Neural cell (in vitro differentiated cells): ENCODE results near the gene DUOX1. TPM values are rescaled to one million over a fixed set of nuclear protein-coding genes. Genes with fewer than 3 reads are reported as not detected.

ENCODE experiments used
- H2AFZ ChIP-seq: fragments of 200-600, 300-800 bp; sonication (generic), shearing (Covaris generic); 2 replicates; pipeline ENCODE4 v1.6.0; 2014; ENCODE audit warnings: low read depth, mild to moderate bottlenecking, antibody characterized with exemption, low read length, moderate library complexity
- H3F3A ChIP-seq: fragments of 200-600 bp; shearing (Covaris generic); 2 replicates; pipeline ENCODE4 v1.6.1; 2016; ENCODE audit warnings: mild to moderate bottlenecking, moderate library complexity, mixed read lengths, antibody characterized with exemption, low read length; ENCODE audit not compliant: insufficient read depth, poor library complexity, severe bottlenecking
- H3K27ac ChIP-seq: fragments of 200-600, 300-800 bp; sonication (generic), shearing (Covaris generic); 2 replicates; pipeline ENCODE4 v1.5.1; 2014; ENCODE audit warnings: mild to moderate bottlenecking, low read length, moderate library complexity
- H3K27me3 ChIP-seq: fragments of 300-800, 200-600 bp; sonication (generic), shearing (Covaris generic); 2 replicates; pipeline ENCODE4 v1.6.0; 2014; ENCODE audit warnings: mild to moderate bottlenecking, low read depth, low read length, moderate library complexity; ENCODE audit not compliant: insufficient read depth
- H3K36me3 ChIP-seq: fragments of 300-800, 200-600 bp; sonication (generic), shearing (Covaris generic); 2 replicates; pipeline ENCODE4 v1.5.1; 2014; ENCODE audit warnings: mild to moderate bottlenecking, antibody characterized with exemption, low read length, moderate library complexity; ENCODE audit not compliant: insufficient read depth
- H3K4me2 ChIP-seq: fragments of 300-800, 200-600 bp; sonication (generic), shearing (Covaris generic); 2 replicates; pipeline ENCODE4 v1.6.0; 2014; ENCODE audit warnings: mild to moderate bottlenecking, low read length
- H3K4me3 ChIP-seq: fragments of 300-800, 200-600 bp; sonication (generic), shearing (Covaris generic); 2 replicates; pipeline ENCODE4 v1.5.1; 2014; ENCODE audit warnings: mild to moderate bottlenecking, low read length, moderate library complexity
- H3K79me2 ChIP-seq: fragments of 200-600 bp; shearing (Covaris generic); replicated peaks from 2 replicates; pipeline ENCODE4 v1.6.0; 2014; ENCODE audit warnings: mild to moderate bottlenecking, low read length, moderate library complexity; ENCODE audit not compliant: insufficient read depth
- H3K9ac ChIP-seq: fragments of 300-800, 200-600 bp; sonication (generic), shearing (Covaris generic); 2 replicates; pipeline ENCODE4 v1.6.1; 2016; ENCODE audit warnings: mild to moderate bottlenecking, low read length, mixed read lengths
- H3K9me2 ChIP-seq: fragments of 200-600 bp; shearing (Covaris generic); 2 replicates; pipeline ENCODE4 v1.6.1; 2016; ENCODE audit warnings: mild to moderate bottlenecking, low read length, mixed read lengths; ENCODE audit not compliant: insufficient read depth
- H3K9me3 ChIP-seq: fragments of 200-600, 300-800 bp; sonication (generic), shearing (Covaris generic); 2 replicates; pipeline ENCODE4 v1.6.1; 2016; ENCODE audit warnings: mild to moderate bottlenecking, mixed run types, low read length, moderate library complexity, mixed read lengths
- H4K20me1 ChIP-seq: fragments of 200-600 bp; shearing (Covaris generic); 2 replicates; pipeline ENCODE4 v1.6.1; 2016; ENCODE audit warnings: mild to moderate bottlenecking, mixed run types; ENCODE audit not compliant: insufficient read depth
- EP300 ChIP-seq: fragments of 450-650 bp; conservative IDR thresholded peaks from 2 replicates; pipeline ENCODE4 v1.6.1; 2014; ENCODE audit warnings: antibody characterized with exemption, mild to moderate bottlenecking, moderate library complexity; ENCODE audit not compliant: poor library complexity, severe bottlenecking
- EZH2 ChIP-seq: fragments of 200-600, 300-800 bp; shearing (Covaris generic), sonication (generic); IDR thresholded peaks from 2 replicates; pipeline ENCODE4 v1.6.1; 2014; ENCODE audit warnings: antibody characterized with exemption, low read length, borderline replicate concordance, mild to moderate bottlenecking; ENCODE audit not compliant: insufficient read depth, poor library complexity, severe bottlenecking
- MXI1 ChIP-seq: fragments of 450-650 bp; conservative IDR thresholded peaks from 2 replicates; pipeline ENCODE4 v1.6.1; 2014; ENCODE audit warnings: antibody characterized with exemption, mild to moderate bottlenecking; ENCODE audit not compliant: poor library complexity, severe bottlenecking
- POLR2AphosphoS5 ChIP-seq: IDR thresholded peaks from 2 replicates; pipeline ENCODE4 v1.6.1; 2012
- RAD21 ChIP-seq: fragments of 450-650 bp; conservative IDR thresholded peaks from 2 replicates; pipeline ENCODE4 v1.6.1; 2014; ENCODE audit warnings: antibody characterized with exemption, mild to moderate bottlenecking, moderate library complexity
- SMC3 ChIP-seq: fragments of 450-650 bp; conservative IDR thresholded peaks from 2 replicates; pipeline ENCODE4 v1.6.1; 2014; ENCODE audit warnings: antibody characterized with exemption, mild to moderate bottlenecking, moderate library complexity; ENCODE audit not compliant: poor library complexity
- TAF1 ChIP-seq: IDR thresholded peaks from 2 replicates; pipeline ENCODE4 v1.6.1; 2012; ENCODE audit warnings: low read depth
- polyA plus RNA-seq: library from polyadenylated mRNA; depleted of rRNA; stranded (reverse); fragments of >200 nt; gene quantifications from 2 replicates; pipeline ENCODE4 v1.2.3, GENCODE V29; 2014
- TF ChIP-seq, protein P1 (sequence below): fragments of 450-650 bp; IDR thresholded peaks from 2 replicates; pipeline ENCODE4 v1.5.1; 2014; ENCODE audit warnings: antibody characterized with exemption, mild to moderate bottlenecking, moderate library complexity; ENCODE audit not compliant: poor library complexity, severe bottlenecking
- TF ChIP-seq, protein P2 (sequence below): IDR thresholded peaks from 2 replicates; pipeline ENCODE4 v1.6.1; 2012; ENCODE audit warnings: borderline replicate concordance

DUOX1 gene
- polyA plus RNA-seq, 1 donor from 2014 or later = not detected

GRCh38 chr15:45156744-45157455, 27.1 kb downstream of the DUOX1 start:
- no peaks in the 10 kb centered on the region for H3F3A ChIP-seq
- no peak overlapping the region for H3K4me3 ChIP-seq
- no peaks in the 10 kb centered on the region for H3K9me2 ChIP-seq
- H3K79me2 ChIP-seq = no peaks in the 10 kb centered on the region
- no peaks in the 10 kb centered on the region for H4K20me1 ChIP-seq
- H3K9ac ChIP-seq = no peak overlapping the region
- TF ChIP-seq TAF1 = no peak
- TF ChIP-seq RAD21 = no peak
- TF ChIP-seq EZH2 = no peak
- TF ChIP-seq, protein P1, sequence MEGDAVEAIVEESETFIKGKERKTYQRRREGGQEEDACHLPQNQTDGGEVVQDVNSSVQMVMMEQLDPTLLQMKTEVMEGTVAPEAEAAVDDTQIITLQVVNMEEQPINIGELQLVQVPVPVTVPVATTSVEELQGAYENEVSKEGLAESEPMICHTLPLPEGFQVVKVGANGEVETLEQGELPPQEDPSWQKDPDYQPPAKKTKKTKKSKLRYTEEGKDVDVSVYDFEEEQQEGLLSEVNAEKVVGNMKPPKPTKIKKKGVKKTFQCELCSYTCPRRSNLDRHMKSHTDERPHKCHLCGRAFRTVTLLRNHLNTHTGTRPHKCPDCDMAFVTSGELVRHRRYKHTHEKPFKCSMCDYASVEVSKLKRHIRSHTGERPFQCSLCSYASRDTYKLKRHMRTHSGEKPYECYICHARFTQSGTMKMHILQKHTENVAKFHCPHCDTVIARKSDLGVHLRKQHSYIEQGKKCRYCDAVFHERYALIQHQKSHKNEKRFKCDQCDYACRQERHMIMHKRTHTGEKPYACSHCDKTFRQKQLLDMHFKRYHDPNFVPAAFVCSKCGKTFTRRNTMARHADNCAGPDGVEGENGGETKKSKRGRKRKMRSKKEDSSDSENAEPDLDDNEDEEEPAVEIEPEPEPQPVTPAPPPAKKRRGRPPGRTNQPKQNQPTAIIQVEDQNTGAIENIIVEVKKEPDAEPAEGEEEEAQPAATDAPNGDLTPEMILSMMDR = no peak
- TF ChIP-seq, protein P2, sequence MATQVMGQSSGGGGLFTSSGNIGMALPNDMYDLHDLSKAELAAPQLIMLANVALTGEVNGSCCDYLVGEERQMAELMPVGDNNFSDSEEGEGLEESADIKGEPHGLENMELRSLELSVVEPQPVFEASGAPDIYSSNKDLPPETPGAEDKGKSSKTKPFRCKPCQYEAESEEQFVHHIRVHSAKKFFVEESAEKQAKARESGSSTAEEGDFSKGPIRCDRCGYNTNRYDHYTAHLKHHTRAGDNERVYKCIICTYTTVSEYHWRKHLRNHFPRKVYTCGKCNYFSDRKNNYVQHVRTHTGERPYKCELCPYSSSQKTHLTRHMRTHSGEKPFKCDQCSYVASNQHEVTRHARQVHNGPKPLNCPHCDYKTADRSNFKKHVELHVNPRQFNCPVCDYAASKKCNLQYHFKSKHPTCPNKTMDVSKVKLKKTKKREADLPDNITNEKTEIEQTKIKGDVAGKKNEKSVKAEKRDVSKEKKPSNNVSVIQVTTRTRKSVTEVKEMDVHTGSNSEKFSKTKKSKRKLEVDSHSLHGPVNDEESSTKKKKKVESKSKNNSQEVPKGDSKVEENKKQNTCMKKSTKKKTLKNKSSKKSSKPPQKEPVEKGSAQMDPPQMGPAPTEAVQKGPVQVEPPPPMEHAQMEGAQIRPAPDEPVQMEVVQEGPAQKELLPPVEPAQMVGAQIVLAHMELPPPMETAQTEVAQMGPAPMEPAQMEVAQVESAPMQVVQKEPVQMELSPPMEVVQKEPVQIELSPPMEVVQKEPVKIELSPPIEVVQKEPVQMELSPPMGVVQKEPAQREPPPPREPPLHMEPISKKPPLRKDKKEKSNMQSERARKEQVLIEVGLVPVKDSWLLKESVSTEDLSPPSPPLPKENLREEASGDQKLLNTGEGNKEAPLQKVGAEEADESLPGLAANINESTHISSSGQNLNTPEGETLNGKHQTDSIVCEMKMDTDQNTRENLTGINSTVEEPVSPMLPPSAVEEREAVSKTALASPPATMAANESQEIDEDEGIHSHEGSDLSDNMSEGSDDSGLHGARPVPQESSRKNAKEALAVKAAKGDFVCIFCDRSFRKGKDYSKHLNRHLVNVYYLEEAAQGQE = no peak
- no peak for TF ChIP-seq MXI1
- no peak for TF ChIP-seq EP300
- no peak for TF ChIP-seq SMC3
- no peak for TF ChIP-seq POLR2AphosphoS5
- H3K9me3 ChIP-seq = no peaks in the 10 kb centered on the region
- H3K27me3 ChIP-seq = no peaks in the 10 kb centered on the region
- no peak overlapping the region for H3K27ac ChIP-seq
- H2AFZ ChIP-seq = no peak overlapping the region
- H3K4me2 ChIP-seq = no peak overlapping the region
- H3K36me3 ChIP-seq = no peaks in the 10 kb centered on the region

DNA sequence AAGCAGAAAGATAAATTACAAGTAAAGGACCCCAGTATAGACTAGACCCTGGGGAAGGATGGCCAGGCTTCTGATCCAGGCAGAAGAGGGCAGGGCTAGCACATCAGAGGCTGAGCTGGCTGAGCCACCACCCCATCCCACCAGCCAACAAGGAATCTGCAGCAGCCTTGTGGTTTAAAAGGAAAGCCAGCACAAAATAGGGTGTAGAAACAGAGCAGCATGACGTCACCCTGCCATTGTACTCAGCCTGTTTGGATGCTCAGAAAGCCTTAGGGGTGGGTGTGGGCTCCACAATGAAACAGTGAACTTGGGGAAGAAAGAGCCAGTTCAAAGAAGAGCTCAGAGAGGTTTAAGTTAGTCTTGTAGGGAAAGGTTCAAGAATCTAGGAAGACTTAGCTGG, 28.2 kb downstream of the DUOX1 start:
- Histone ChIP-seq H2AFZ (no peak overlapping the region), H3K4me2 (no peak overlapping the region), H3K27me3 (no peaks in the 10 kb centered on the region), H4K20me1 (no peaks in the 10 kb centered on the region), H3F3A (no peaks in the 10 kb centered on the region), H3K9me3 (no peaks in the 10 kb centered on the region), H3K79me2 (no peaks in the 10 kb centered on the region), H3K4me3 (no peak overlapping the region), H3K9ac (no peak overlapping the region), H3K9me2 (no peaks in the 10 kb centered on the region), H3K36me3 (no peaks in the 10 kb centered on the region), H3K27ac (no peak overlapping the region)
- TF ChIP-seq, protein P1 = no peak
- TF ChIP-seq, protein P2 = no peak
- TF ChIP-seq POLR2AphosphoS5 (no peak), SMC3 (no peak), TAF1 (no peak), EZH2 (no peak), RAD21 (no peak)
